ENCODE data around the gene ZNF350.
"Not testable (repeated sequence)": the region's sequence is repeated elsewhere in the genome, so short reads cannot be mapped to it uniquely, and the experiment has no call there.

Gene ZNF350

GRCh38 chr19:51971624-51972023 lies 15.0 kb downstream of the ZNF350 start:
- DNase-seq (ENCODE audit: low read depth in 2 of 2) = no peak

GRCh38 chr19:51970718-51971117 lies 15.9 kb downstream of the ZNF350 start:
- DNase-seq (ENCODE audit: low read depth in 2 of 2) = no peak

DNA sequence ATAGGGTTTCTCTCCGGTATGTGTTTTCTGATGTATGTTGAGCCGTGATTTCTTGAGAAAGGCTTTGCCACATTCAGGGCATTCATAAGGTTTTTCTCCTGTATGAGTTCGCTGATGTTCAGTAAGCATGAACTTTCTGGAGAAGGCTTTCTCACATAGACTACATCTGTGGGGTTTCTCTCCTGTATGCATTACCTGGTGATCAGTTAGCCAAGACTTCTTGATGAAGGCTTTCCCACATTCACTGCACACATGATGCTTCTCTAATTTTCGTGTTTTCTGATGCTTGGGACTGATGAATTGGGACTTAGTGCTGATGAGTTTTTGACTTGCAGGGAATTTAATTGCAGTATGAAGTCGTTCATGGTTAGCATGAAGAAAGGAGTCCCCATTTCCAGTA lies 21.1 kb downstream of the ZNF350 start:
- DNase-seq (ENCODE audit: low read depth in 2 of 2) = no peak

- DNase-seq (ENCODE audit: low read depth in 2 of 2) = not testable (repeated sequence)
Measured at GRCh38 chr19:51960621-51961233, 25.9 kb downstream of the ZNF350 start.

GRCh38 chr19:51959791-51960190 lies 26.8 kb downstream of the ZNF350 start:
- DNase-seq (ENCODE audit: low read depth in 2 of 2) = no peak

DNA sequence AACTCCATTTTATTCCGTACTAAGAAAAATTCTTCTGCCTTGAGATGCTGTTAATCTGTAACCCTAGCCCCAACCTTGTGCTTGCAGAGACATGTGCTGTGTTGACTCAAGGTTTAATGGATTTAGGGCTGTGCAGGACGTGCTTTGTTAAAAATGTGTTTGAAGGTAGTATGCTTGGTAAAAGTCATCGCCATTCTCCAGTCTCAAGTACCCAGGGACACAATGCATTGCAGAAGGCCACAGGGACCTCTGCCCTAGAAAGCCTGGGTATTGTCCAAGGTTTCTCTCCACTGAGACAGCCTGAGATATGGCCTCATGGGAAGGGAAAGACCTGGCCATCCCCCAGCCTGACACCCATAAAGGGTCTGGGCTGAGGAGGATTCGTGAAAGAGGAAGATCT lies 28.8 kb downstream of the ZNF350 start:
- DNase-seq (ENCODE audit: low read depth in 2 of 2) = not testable (repeated sequence)

DNA sequence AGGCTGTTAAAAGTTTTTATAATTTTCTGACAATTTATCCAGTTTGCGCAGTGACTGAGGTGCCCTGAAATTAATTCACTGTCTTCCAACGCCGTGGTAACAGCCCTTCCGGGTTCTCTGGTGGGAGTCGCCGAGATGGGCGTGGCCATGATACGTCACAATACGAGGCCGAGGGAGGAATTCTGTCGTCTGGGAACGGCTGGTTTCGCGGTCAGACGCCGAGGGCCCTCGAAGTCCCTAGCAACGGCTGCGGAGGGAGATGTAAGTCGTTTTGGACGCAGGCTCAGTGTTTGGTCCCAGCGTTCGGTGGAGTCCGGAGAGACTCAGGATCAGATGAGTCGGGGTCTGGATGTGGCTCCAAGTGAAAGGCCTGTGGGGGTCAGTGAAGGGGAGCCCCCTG lies 37.7 kb downstream of the ZNF350 start:
- DNase-seq (ENCODE audit: low read depth in 2 of 2) = no peak

- no peak for DNase-seq (ENCODE audit: low read depth in 2 of 2)
Measured at GRCh38 chr19:51946602-51947001, 40.0 kb downstream of the ZNF350 start.

GRCh38 chr19:51944798-51945552 lies 41.7 kb downstream of the ZNF350 start:
- DNase-seq (ENCODE audit: low read depth in 2 of 2) = no peak

GRCh38 chr19:51938936-51939335 lies 47.7 kb downstream of the ZNF350 start:
- DNase-seq (ENCODE audit: low read depth in 2 of 2) = no peak

GRCh38 chr19:51931921-51932320 lies 54.7 kb downstream of the ZNF350 start:
- DNase-seq (ENCODE audit: low read depth in 2 of 2) = no peak

- no peak for DNase-seq (ENCODE audit: low read depth in 2 of 2)
Measured at GRCh38 chr19:51927859-51928258, 58.8 kb downstream of the ZNF350 start.

- DNase-seq (ENCODE audit: low read depth in 2 of 2) = peak; percentile 66 to 67
Measured at GRCh38 chr19:51926784-51927741, 59.6 kb downstream of the ZNF350 start, which contains the start of gene ZNF613. ZNF613 (plus strand) TSS chr19:51927472; CDS start chr19:51936221, 8,749 bp downstream.

DNA sequence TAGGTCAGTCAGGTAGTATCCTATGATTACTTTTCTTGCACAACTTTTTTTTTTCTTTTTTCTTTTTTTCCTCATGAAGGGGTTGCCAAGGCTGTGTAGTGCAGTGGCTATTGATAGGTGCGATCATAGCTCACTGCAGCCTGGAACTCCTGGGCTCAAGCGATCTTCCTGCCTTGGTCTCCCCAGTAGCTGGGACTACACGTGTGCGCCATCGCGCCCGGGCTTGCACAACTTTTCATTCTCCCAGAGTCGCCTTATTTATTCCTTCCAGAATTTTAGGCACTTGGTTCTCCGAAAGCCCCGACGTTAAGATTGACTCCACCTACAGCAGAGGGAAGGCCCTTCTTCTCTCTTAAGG lies 60.2 kb downstream of the ZNF350 start:
- no peak for DNase-seq (ENCODE audit: low read depth in 2 of 2)

GRCh38 chr19:51921949-51922348 lies 64.7 kb downstream of the ZNF350 start:
- no peak for DNase-seq (ENCODE audit: low read depth in 2 of 2)

GRCh38 chr19:51919606-51920005 lies 67.0 kb downstream of the ZNF350 start:
- no peak for DNase-seq (ENCODE audit: low read depth in 2 of 2)

DNA sequence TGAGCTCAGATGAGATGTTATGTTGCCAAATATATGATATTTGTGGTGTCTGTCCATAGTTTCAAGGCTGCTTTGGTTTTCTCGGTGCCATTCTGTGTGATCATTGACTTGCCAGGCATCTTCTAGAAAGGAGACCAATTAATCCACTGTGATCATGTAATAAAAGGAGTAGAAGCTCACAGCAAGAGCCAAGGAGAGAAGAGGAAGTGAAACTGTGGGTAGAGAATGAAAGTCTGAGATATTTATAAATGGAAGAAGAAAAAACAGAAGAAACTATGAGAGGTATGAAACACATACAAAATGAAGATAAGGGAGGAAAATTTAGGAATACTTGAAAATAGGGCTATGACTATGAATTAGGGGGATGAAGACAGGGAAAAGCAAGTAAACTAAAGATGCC lies 70.5 kb downstream of the ZNF350 start:
- DNase-seq (ENCODE audit: low read depth in 2 of 2) = no peak

DNA sequence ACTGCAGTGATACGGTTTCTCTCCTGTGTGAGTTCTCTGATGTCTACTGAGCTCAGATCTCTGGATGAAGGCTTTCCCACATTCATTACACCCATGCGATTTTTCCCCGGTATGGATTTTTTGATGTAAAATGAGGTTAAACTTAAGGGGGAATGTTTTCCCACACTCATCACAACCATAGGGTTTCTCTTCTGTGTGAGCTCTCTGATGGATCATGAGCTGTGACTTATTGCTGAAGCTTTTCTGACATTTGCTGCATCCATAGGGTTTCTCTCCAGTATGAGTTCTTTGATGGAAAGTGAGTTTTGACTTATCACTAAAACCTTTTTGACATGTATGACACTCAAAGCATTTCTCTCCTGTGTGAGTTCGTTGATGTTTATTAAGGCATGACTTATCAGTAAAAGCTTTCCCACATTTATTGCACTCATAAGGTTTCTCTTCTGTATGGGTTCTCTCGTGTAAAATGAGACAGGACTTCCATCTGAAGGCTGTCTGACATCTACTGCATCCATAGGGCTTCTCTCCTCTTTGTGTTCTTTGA lies 71.2 kb downstream of the ZNF350 start:
- no peak for DNase-seq (ENCODE audit: low read depth in 2 of 2)
